22Rv1 (cell line): ENCODE measurements around the gene ARHGAP10.
"Not testable (repeated sequence)": the region's sequence is repeated elsewhere in the genome, so short reads cannot be mapped to it uniquely, and the experiment has no call there.

Source experiments
- H3K27ac ChIP-seq: fragments of 450-650 bp; 2 replicates; pipeline ENCODE4 v1.5.1; 2017
- ZFX ChIP-seq: fragments of 450-650 bp; IDR thresholded peaks from 2 replicates; pipeline ENCODE4 v1.6.1; 2017; ENCODE audit warnings: antibody characterized with exemption, borderline replicate concordance
- TF ChIP-seq, protein P1 (sequence below): fragments of 450-650 bp; IDR thresholded peaks from 2 replicates; pipeline ENCODE4 v1.5.1; 2017; ENCODE audit warnings: mild to moderate bottlenecking

The ARHGAP10 gene

DNA sequence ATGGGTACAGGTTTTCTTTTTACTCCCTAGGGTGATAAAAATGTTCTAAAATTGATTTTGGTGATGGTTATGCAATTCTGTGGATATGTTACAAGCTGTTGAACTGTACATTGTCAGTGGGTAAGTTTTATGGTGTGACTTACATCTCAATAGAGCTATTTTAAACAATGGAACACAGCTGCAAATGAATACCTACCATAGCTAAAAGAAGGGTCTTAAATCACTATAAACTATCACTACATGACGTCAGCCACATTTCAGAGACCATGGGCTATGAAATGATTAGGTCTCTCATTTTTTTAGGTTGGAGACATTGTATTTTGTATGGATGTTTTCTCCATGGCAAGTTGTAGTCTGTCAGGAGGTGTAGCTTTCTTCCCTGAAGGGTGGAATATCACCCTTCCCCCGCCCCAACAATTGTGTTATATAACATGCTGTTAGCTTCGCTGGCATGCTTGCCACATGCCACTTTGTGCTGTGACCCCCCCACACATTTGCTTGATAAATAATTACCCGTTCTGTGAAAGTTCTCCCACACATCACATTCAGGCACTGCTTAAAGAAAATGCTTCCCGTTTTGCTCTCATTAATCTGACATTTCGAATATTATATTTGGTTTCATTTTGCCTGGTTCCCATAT, 159.7 kb downstream of the ARHGAP10 start:
- no peak for TF ChIP-seq ZFX
- TF ChIP-seq, protein P1, sequence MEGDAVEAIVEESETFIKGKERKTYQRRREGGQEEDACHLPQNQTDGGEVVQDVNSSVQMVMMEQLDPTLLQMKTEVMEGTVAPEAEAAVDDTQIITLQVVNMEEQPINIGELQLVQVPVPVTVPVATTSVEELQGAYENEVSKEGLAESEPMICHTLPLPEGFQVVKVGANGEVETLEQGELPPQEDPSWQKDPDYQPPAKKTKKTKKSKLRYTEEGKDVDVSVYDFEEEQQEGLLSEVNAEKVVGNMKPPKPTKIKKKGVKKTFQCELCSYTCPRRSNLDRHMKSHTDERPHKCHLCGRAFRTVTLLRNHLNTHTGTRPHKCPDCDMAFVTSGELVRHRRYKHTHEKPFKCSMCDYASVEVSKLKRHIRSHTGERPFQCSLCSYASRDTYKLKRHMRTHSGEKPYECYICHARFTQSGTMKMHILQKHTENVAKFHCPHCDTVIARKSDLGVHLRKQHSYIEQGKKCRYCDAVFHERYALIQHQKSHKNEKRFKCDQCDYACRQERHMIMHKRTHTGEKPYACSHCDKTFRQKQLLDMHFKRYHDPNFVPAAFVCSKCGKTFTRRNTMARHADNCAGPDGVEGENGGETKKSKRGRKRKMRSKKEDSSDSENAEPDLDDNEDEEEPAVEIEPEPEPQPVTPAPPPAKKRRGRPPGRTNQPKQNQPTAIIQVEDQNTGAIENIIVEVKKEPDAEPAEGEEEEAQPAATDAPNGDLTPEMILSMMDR, result no peak

DNA sequence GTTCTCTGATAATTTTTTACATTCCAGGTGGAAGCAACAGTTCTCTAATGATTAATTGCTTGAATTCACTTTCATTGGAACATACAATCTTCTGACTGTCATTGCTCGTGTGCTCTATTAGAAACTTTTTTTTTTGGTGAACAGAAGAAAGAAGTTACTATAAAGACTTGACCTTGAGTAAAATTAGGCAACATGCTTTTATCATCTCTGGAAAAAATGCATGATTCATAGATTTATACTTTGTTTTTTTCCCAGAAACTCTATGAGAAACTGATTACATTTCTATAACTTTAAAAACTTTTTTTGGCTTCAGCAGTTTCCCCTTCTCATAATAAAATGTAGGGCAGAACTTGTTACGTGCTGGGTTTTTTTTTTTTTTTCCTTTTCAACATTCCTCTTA, 167.6 kb downstream of the ARHGAP10 start:
- no peak overlapping the region for H3K27ac ChIP-seq
- TF ChIP-seq, protein P1, result no peak
- TF ChIP-seq ZFX, result no peak

More for the DNA sequence above, 159.7 kb downstream of the ARHGAP10 start:
- H3K27ac ChIP-seq, result no peak overlapping the region

DNA sequence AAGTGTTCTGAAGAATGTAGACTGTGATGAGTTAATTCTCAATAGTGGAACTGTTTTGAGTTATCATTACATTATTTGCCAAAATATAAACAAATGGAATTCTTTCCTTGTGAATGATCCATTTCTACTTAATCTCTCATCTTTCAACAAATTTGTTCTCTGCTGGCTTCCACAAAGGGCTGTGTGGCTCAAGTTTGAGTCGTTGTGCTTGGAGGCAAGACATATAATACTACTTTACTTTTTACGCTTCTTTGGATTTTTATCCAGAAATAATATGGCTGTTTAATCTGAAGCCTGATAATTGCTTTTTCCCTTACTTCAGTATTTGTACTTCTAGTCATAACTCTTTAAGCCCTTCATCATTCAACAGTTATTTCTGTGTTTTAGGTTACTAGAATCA, 169.5 kb downstream of the ARHGAP10 start:
- TF ChIP-seq ZFX, result no peak
- TF ChIP-seq, protein P1, result no peak
- H3K27ac ChIP-seq, result no peak overlapping the region

DNA sequence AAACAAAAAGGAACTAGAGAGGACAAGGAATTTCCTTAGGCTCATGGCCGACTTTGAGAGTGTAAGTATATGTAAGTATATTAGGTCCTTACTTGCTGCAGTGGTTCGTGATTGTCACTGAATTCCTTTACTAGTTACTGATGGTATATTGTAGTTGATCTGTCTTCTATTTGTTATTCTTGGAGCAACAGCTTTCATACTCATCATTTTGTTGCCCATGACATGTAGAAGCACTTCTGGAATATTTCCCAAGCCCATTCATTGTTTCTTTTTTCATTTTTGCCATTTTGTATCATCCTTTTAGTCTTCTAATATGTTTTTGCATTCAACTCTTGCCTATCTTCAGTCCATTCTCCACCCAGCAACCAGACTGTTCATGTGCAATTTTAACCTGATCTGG, 170.0 kb downstream of the ARHGAP10 start:
- H3K27ac ChIP-seq, result no peak overlapping the region
- TF ChIP-seq ZFX, result no peak
- TF ChIP-seq, protein P1, result no peak

DNA sequence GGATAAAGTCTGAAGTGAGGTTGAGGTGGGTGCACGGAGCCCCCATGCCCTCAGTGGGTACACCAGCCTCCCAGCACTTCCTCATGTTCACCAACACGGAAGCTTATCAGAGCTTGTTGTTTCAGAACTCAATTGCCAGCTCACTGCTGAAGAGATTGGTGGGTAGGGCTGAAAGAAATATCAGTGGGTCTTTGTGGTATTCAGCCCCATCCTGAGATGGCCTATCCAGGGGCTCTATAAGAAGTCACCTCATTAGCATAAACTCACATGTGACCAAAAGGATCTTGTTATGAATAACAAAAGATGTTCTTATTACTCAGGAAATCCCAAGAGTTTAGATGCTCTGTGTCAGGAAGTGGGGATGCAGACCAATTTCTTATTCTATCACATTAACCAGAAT, 177.3 kb downstream of the ARHGAP10 start:
- no peak overlapping the region for H3K27ac ChIP-seq
- TF ChIP-seq ZFX, result no peak
- TF ChIP-seq, protein P1, result no peak

DNA sequence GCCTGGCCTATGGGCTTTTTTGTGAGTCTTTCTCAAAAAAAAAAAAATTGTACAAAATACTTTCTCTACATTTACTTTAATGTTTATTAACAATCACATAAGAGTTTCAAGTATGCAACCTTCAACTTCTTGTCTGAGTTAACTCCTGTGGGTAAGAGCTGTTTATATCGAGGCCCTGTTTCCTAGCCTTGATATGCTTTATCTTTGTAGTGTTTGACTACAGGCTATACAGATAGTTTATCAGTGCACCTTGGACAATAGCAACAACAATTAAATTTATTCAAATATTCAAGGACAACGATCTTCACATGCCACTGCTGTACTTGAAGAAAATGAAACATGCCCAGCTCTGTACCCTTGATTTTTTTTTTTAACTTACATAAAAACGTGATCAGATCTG, 178.4 kb downstream of the ARHGAP10 start:
- TF ChIP-seq ZFX, result no peak
- TF ChIP-seq, protein P1, result no peak
- H3K27ac ChIP-seq, result no peak overlapping the region

DNA sequence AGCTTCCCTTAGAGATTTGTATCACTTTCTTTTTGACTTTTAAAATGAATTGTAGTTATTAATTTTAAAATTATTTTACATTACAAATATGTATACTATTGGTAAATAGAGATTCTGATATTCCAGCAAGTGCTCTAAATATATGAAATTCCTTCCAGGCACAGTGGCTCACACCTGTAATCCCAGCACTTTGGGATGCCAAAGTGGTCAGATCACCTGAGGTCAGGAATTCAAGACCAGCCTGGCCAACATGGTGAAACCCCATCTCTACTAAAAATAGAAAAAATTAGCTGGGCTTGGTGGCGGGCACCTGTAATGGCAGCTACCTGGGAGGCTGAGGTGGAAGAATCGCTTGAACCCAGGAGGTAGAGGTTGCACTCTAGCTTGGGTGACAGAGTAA, 180.2 kb downstream of the ARHGAP10 start:
- not testable (repeated sequence) for H3K27ac ChIP-seq

DNA sequence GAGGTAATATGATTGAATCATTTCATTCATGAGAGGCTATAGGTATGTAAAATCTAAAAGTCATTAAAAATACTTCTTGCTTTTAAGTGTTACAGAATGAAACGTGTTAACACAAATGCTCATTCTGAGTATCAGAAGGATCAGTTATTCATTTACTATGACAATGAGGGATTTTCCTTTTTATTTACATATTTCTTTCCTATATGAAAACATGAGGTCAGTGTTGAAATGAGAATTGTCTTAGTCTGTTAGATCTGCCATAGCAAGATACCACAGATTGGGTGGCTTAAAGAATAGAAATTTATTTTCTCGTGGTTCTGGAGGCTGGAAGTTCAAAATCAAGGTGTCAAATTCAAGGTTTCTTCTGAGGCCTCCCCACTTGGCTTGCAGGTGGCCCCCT, 181.2 kb downstream of the ARHGAP10 start:
- TF ChIP-seq, protein P1, result no peak
- TF ChIP-seq ZFX, result no peak
- H3K27ac ChIP-seq, result no peak overlapping the region
